GM12878 (cell line): ENCODE results near the gene PTPRH. TPM values are rescaled to one million over a fixed set of nuclear protein-coding genes. Genes with fewer than 3 reads are reported as not detected.
A peak's percentile ranks its signal among the peaks of the same experiment; 100 is the strongest.

ENCODE experiments used
- ATAC-seq: fragments of 200-7000 bp; cut with Tn5 transposase; 3 replicates; pipeline ENCODE4 v1.9.1; 2020; ENCODE audit warnings: mild to moderate bottlenecking, moderate library complexity
- BruUV-seq: library from RNA; stranded (reverse); fragments of 400-500 nt; replicated peaks from 2 replicates; lab custom pipeline; 2021; lab: Mats Ljungman, UMichigan
- CTCF ChIA-PET: fragments of 300-600 bp; sonication (Branson Sonifier 250); formaldehyde crosslinking; extraction: SDS; loops from one replicate; lab custom pipeline; 2021; ENCODE audit warnings: inconsistent platforms; lab: Yijun Ruan, JAX
- POLR2A ChIA-PET: fragments of 350-600 bp; formaldehyde crosslinking; extraction: SDS; loops from one replicate; lab custom pipeline; 2021; ENCODE audit warnings: inconsistent platforms; lab: Charles Lee
- RAD21 ChIA-PET: fragments of 300-600 bp; sonication (Branson Sonifier 250); formaldehyde crosslinking; loops from one replicate; lab custom pipeline; 2023; ENCODE audit warnings: antibody characterized with exemption; ENCODE audit not compliant: unreplicated experiment; lab: Charles Lee
- SMC1A ChIA-PET: fragments of 300-600 bp; sonication (Branson Sonifier 250); formaldehyde crosslinking; loops from one replicate; lab custom pipeline; 2023; ENCODE audit not compliant: unreplicated experiment, uncharacterized antibody; lab: Charles Lee
- DNase-seq: peaks from one replicate; pipeline ENCODE4 v3.0.0-alpha.2; 2011; ENCODE audit warnings: low read depth, low spot score
- FAIRE-seq: peaks from 3 replicates; lab custom pipeline; 2011; peaks lifted over from hg19 to GRCh38; lab: Jason Lieb, UNC
- H2AFZ ChIP-seq: 2 replicates; pipeline ENCODE4 v1.6.0; 2011; ENCODE audit warnings: low read depth, low read length, control low read depth; ENCODE audit not compliant: control insufficient read depth
- H3K27ac ChIP-seq: 2 replicates; pipeline ENCODE4 v1.5.1; 2011; ENCODE audit warnings: control low read depth; ENCODE audit not compliant: control insufficient read depth, insufficient read depth
- H3K27me3 ChIP-seq, 2 experiments: replicated peaks in 1 of 2; 2 replicates each; pipeline versions ENCODE4 v1.6.0 to v1.6.1; 2011; ENCODE audit warnings: low read length in 1 of 2; ENCODE audit not compliant: control insufficient read depth in 2 of 2, insufficient read depth in 2 of 2
- H3K36me3 ChIP-seq, 2 experiments: 2 replicates each; pipeline ENCODE4 v1.5.1; 2011; ENCODE audit warnings: low read length in 1 of 2; ENCODE audit not compliant: control insufficient read depth in 2 of 2, insufficient read depth in 2 of 2
- H3K4me1 ChIP-seq: 2 replicates; pipeline ENCODE4 v1.6.1; 2011; ENCODE audit warnings: mild to moderate bottlenecking, low read length, moderate library complexity, mixed read lengths; ENCODE audit not compliant: control insufficient read depth, insufficient read depth
- H3K4me2 ChIP-seq: 2 replicates; pipeline ENCODE4 v1.6.0; 2011; ENCODE audit warnings: control low read depth; ENCODE audit not compliant: control insufficient read depth, insufficient read depth
- H3K4me3 ChIP-seq: fragments of 200-600 bp; sonication (generic); 2 replicates; pipeline ENCODE4 v1.5.1; 2016
- H3K79me2 ChIP-seq: 2 replicates; pipeline ENCODE4 v1.6.0; 2011; ENCODE audit warnings: low read length; ENCODE audit not compliant: control insufficient read depth, insufficient read depth
- H3K9ac ChIP-seq: 2 replicates; pipeline ENCODE4 v1.8.0; 2011; ENCODE audit warnings: low read length, control low read depth, mixed read lengths; ENCODE audit not compliant: control insufficient read depth, insufficient read depth
- H3K9me3 ChIP-seq: replicated peaks from 3 replicates; pipeline ENCODE4 v1.5.1; 2011; ENCODE audit warnings: mild to moderate bottlenecking, low read length; ENCODE audit not compliant: control insufficient read depth, insufficient read depth
- H4K20me1 ChIP-seq: 2 replicates; pipeline ENCODE4 v1.6.0; 2011; ENCODE audit not compliant: control insufficient read depth, insufficient read depth
- CHD4 ChIP-seq: fragments of 200-600 bp; sonication (generic); IDR thresholded peaks from 2 replicates; pipeline ENCODE4 v1.6.1; 2016; ENCODE audit warnings: mild to moderate bottlenecking
- CREM ChIP-seq: IDR thresholded peaks from 2 replicates; pipeline ENCODE4 v1.6.1; 2014; ENCODE audit warnings: antibody characterized with exemption, low read depth
- FOXM1 ChIP-seq: IDR thresholded peaks from 2 replicates; pipeline ENCODE4 v1.6.1; 2012; ENCODE audit warnings: low read depth, mild to moderate bottlenecking, inconsistent platforms, low read length, moderate library complexity
- PRDM15 ChIP-seq: fragments of 450-650 bp; formaldehyde crosslinking; IDR thresholded peaks from 2 replicates; pipeline ENCODE4 v1.4.0; 2020; ENCODE audit warnings: mild to moderate bottlenecking, moderate library complexity
- RELA ChIP-seq: fragments of 450-650 bp; IDR thresholded peaks from 2 replicates; pipeline ENCODE4 v1.8.0; 2014; ENCODE audit warnings: borderline replicate concordance; ENCODE audit not compliant: partially characterized antibody
- REST ChIP-seq: IDR thresholded peaks from 2 replicates; pipeline ENCODE4 v1.6.1; 2012; ENCODE audit warnings: mild to moderate bottlenecking, low read depth, low read length
- SMAD5 ChIP-seq: IDR thresholded peaks from 2 replicates; pipeline ENCODE4 v1.6.1; 2016; ENCODE audit warnings: antibody characterized with exemption, low read depth
- TCF12 ChIP-seq: IDR thresholded peaks from 2 replicates; pipeline ENCODE4 v1.6.1; 2011; ENCODE audit warnings: low read depth, mild to moderate bottlenecking, low read length
- TCF7 ChIP-seq: IDR thresholded peaks from 2 replicates; pipeline ENCODE4 v1.6.1; 2014; ENCODE audit warnings: antibody characterized with exemption, borderline replicate concordance
- WGBS: methylation state at CpG from one replicate; pipeline ENCODE4 v1.1.6; 2016; ENCODE audit warnings: low lambda C conversion rate; ENCODE audit not compliant: insufficient replicate concordance, insufficient coverage; ENCODE audit errors: missing lambda C conversion rate; 5-methylcytosine and 5-hydroxymethylcytosine counted together
- in situ Hi-C: fragments of 300-500 bp; cut with MboI; formaldehyde crosslinking; loops from 9 replicates; pipeline ENCODE4 v1.14.3; 2018; ENCODE audit warnings: mixed read lengths
- intact Hi-C: fragments of 100-400 bp; cut with micrococcal nuclease; formaldehyde crosslinking; loops from one replicate; pipeline ENCODE4 v1.14.2; 2022; ENCODE audit not compliant: unreplicated experiment
- polyA plus RNA-seq, 11 experiments: library from polyadenylated mRNA; depleted of rRNA in 4 of 11; unstranded in 6 of 11; stranded (reverse) in 5 of 11; fragments of >200 nt; fragmentation: Nextera tagmentation in 4 of 11; fragmentation: Illumina TruSeq in 1 of 11; extraction: Ambion mirVana in 4 of 11; extraction: Trizol in 1 of 11; gene quantifications; 1 replicate in 1 of 11; 2 replicates in 10 of 11; pipeline versions ENCODE4 v1.2.1 to v1.2.3, GENCODE V29; 2011 to 2016; ENCODE audit warnings: inconsistent platforms in 2 of 11, missing spikeins in 2 of 11, low read depth in 1 of 11
- total RNA-seq, 4 experiments: library from RNA; depleted of rRNA in 3 of 4; stranded (reverse); fragments of >200 nt in 3 of 4; fragmentation: Illumina TruSeq in 1 of 4; extraction: Trizol in 1 of 4; gene quantifications; 2 replicates each; pipeline versions ENCODE4 v1.2.1 to v1.2.3, GENCODE V29; 2013 to 2021
- TF ChIP-seq, protein P1 (sequence below): fragments of 450-650 bp; conservative IDR thresholded peaks from 2 replicates; pipeline ENCODE4 v1.6.1; 2017; ENCODE audit warnings: mild to moderate bottlenecking, moderate library complexity
- TF ChIP-seq, protein P2 (sequence below): IDR thresholded peaks from 2 replicates; pipeline ENCODE4 v1.6.1; 2012; ENCODE audit warnings: low read depth, low read length, improper control_type of control experiment

The PTPRH gene
- total and polyA plus RNA-seq, 10 of the 15 experiments (the other 5 are each of a cell fraction or from before 2014, with no cell fraction given), result 0.08 TPM; not detected in 9

DNA sequence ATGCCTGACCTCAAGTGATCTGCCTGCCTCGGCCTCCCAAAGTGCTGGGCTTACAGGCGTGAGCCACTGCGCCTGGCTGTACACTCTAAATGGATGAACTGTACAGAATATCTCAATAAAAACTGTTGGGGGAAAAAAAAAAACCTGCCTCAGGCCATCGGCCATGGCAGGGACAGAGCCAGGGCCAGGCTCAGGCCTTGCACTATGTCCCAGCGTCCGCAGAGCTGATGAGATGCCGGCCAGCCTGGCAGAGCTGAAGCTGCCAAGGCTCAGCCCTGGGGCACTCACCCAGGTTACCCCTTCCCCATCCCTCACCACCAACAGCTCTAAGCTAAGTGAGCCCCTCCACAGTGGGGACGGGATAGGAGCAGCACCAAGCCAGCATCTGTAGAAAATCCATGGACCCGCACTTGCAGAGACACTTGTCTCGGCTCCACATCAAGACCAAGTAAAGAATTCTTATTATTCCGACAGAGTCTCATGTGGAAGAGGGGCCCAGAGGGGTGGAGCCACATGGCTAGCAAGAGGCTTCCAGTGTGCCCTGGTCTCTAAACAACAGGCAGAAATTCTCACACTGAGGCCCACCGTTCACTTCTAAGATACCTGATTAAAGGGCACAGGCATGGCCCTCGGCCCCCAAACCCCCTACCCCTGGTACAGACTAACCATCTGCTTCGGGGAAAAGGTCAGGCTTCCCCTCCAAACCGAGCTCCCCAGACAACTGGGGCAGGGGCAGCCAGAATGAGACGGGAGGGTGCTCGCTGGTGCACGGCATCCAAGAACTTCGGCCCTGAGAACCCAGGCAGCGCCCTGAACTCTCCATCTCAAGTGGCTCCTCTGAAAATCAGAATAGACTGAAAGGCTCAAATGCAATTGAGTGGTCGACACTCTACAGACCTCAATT, 43.7 kb upstream of the PTPRH start:
- H3K9ac ChIP-seq, result peak overlapping the region; percentile 93
- CTCF ChIA-PET, result interaction anchor here (1.3 to 4.4 kb wide), 3 partner anchors 27 to 49 kb away, joined by 5 to 25 read pairs (median 5); partner anchors contain the start of gene HSPBP1
- BruUV-seq, result no TSS peak
- H3K79me2 ChIP-seq, result peaks cover 96% of the 10 kb centered on the region
- H3K9me3 ChIP-seq, result no peaks in the 10 kb centered on the region
- ATAC-seq, result no peak
- in situ Hi-C loops, result no loop called here
- RAD21 ChIA-PET, result interaction anchor here (1.0 to 6.0 kb wide), 7 partner anchors 24 to 251 kb away, joined by 3 to 46 read pairs (median 10); partner anchors contain the start of genes KMT5C and TMEM238
- H4K20me1 ChIP-seq, result peaks cover 11% of the 10 kb centered on the region
- SMC1A ChIA-PET, result interaction anchor here (1.0 to 5.3 kb wide), 4 partner anchors 9 to 131 kb away, joined by 3 to 68 read pairs (median 3); partner anchors contain the start of genes HSPBP1 and TMEM238
- H3K4me3 ChIP-seq, result peak overlapping the region; percentile 100
- H3K4me2 ChIP-seq, result peak overlapping the region; percentile 96
- intact Hi-C loops, result loop anchor here (10.0 kb wide), 1 partner anchor 132 kb away; the partner anchor contains the start of genes RPL28 and TMEM238
- POLR2A ChIA-PET, result interaction anchor here (0.9 to 5.7 kb wide), 7 partner anchors 23 to 377 kb away, joined by 4 to 86 read pairs (median 15); partner anchors contain the start of genes HSPBP1, KMT5C, TMEM238 and UBE2S
- FAIRE-seq, result no peak
- 28% methylated on average over 21 of the region's 21 CpGs for WGBS
- no peak overlapping the region for H2AFZ ChIP-seq
- no peaks in the 10 kb centered on the region for H3K27me3 ChIP-seq
- H3K27ac ChIP-seq, result peak overlapping the region; percentile 91
- H3K36me3 ChIP-seq, result peaks cover 7 to 15% of the 10 kb centered on the region in 2 experiments; a peak in 3 of 4 replicates
- DNase-seq, result no peak
- H3K4me1 ChIP-seq, result peaks cover 29% of the 10 kb centered on the region
- no peak for TF ChIP-seq TCF7
- TF ChIP-seq, protein P1, sequence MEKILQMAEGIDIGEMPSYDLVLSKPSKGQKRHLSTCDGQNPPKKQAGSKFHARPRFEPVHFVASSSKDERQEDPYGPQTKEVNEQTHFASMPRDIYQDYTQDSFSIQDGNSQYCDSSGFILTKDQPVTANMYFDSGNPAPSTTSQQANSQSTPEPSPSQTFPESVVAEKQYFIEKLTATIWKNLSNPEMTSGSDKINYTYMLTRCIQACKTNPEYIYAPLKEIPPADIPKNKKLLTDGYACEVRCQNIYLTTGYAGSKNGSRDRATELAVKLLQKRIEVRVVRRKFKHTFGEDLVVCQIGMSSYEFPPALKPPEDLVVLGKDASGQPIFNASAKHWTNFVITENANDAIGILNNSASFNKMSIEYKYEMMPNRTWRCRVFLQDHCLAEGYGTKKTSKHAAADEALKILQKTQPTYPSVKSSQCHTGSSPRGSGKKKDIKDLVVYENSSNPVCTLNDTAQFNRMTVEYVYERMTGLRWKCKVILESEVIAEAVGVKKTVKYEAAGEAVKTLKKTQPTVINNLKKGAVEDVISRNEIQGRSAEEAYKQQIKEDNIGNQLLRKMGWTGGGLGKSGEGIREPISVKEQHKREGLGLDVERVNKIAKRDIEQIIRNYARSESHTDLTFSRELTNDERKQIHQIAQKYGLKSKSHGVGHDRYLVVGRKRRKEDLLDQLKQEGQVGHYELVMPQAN, result no peak
- TF ChIP-seq PRDM15 (CRISPR knock-in tag), result no peak
- TF ChIP-seq CHD4, result no peak
- no peak for TF ChIP-seq FOXM1
- TF ChIP-seq TCF12, result no peak
- no peak for TF ChIP-seq SMAD5
- TF ChIP-seq CREM, result no peak
- TF ChIP-seq, protein P2, sequence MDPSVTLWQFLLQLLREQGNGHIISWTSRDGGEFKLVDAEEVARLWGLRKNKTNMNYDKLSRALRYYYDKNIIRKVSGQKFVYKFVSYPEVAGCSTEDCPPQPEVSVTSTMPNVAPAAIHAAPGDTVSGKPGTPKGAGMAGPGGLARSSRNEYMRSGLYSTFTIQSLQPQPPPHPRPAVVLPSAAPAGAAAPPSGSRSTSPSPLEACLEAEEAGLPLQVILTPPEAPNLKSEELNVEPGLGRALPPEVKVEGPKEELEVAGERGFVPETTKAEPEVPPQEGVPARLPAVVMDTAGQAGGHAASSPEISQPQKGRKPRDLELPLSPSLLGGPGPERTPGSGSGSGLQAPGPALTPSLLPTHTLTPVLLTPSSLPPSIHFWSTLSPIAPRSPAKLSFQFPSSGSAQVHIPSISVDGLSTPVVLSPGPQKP, result no peak
- no peak for TF ChIP-seq REST
- TF ChIP-seq RELA, result no peak
